HepG2 (cell line): ENCODE measurements around the gene AGPAT2. TPM values are rescaled to one million over a fixed set of nuclear protein-coding genes. Genes with fewer than 3 reads are reported as not detected.
A peak's percentile ranks its signal among the peaks of the same experiment; 100 is the strongest.

Experiments used
- ADNP ChIP-seq: sonication (generic); formaldehyde crosslinking; IDR thresholded peaks from 2 replicates; pipeline ENCODE4 v1.4.0; 2020; ENCODE audit warnings: missing genetic modification reagents
- AGO2 ChIP-seq: fragments of 200-400 bp; formaldehyde crosslinking; optimal IDR thresholded peaks from 2 replicates; pipeline ENCODE3; 2017; ENCODE audit warnings: mild to moderate bottlenecking, low read depth, low read length, moderate library complexity
- DR1 ChIP-seq: sonication (generic); formaldehyde crosslinking; IDR thresholded peaks from 2 replicates; pipeline ENCODE4 v1.8.0; 2021; ENCODE audit warnings: mild to moderate bottlenecking, missing genetic modification reagents, inconsistent platforms
- E2F2 ChIP-seq: sonication (generic); formaldehyde crosslinking; IDR thresholded peaks from 2 replicates; pipeline ENCODE4 v1.4.0; 2020; ENCODE audit warnings: missing genetic modification reagents, borderline replicate concordance
- GTF2F1 ChIP-seq: fragments of 150-350 bp; IDR thresholded peaks from 2 replicates; pipeline ENCODE4 v1.6.1; 2014; ENCODE audit warnings: low read length
- HNF1A ChIP-seq, 2 experiments: sonication (generic) in 1 of 2; formaldehyde crosslinking in 1 of 2; IDR thresholded peaks; 2 replicates each; pipeline versions ENCODE4 v1.4.0 to v1.6.1; 2016 to 2020; ENCODE audit warnings: borderline replicate concordance in 1 of 2, low read depth in 1 of 2, mild to moderate bottlenecking in 1 of 2, missing genetic modification reagents in 1 of 2
- POLR2AphosphoS5 ChIP-seq: IDR thresholded peaks from 2 replicates; pipeline ENCODE4 v1.6.1; 2012; ENCODE audit warnings: low read depth, low read length
- PRMT3 ChIP-seq: sonication (generic); formaldehyde crosslinking; IDR thresholded peaks from 2 replicates; pipeline ENCODE4 v1.8.1; 2022; ENCODE audit warnings: low read depth, mild to moderate bottlenecking, moderate library complexity, missing genetic modification reagents, borderline replicate concordance
- RBAK ChIP-seq: sonication (generic); formaldehyde crosslinking; IDR thresholded peaks from 2 replicates; pipeline ENCODE4 v1.5.1; 2020; ENCODE audit warnings: mild to moderate bottlenecking, missing genetic modification reagents
- RBM22 ChIP-seq: fragments of 200-400 bp; formaldehyde crosslinking; optimal IDR thresholded peaks from 2 replicates; pipeline ENCODE3; 2017; ENCODE audit warnings: mild to moderate bottlenecking, low read length, moderate library complexity
- TAF1 ChIP-seq: sonication (generic); formaldehyde crosslinking; IDR thresholded peaks from 2 replicates; pipeline ENCODE4 v1.4.0; 2020; ENCODE audit warnings: missing genetic modification reagents
- TEAD2 ChIP-seq: sonication (generic); formaldehyde crosslinking; IDR thresholded peaks from 2 replicates; pipeline ENCODE4 v1.9.0; 2021; ENCODE audit warnings: missing genetic modification reagents
- ZEB1 ChIP-seq: IDR thresholded peaks from 2 replicates; pipeline ENCODE4 v1.6.1; 2012; ENCODE audit warnings: mild to moderate bottlenecking, low read depth, inconsistent platforms; ENCODE audit not compliant: insufficient replicate concordance
- ZNF275 ChIP-seq: sonication (generic); formaldehyde crosslinking; IDR thresholded peaks from 2 replicates; pipeline ENCODE4 v1.8.0; 2022; ENCODE audit warnings: missing genetic modification reagents, mild to moderate bottlenecking, inconsistent platforms, borderline replicate concordance
- ZNF280B ChIP-seq: sonication (generic); formaldehyde crosslinking; IDR thresholded peaks from 2 replicates; pipeline ENCODE4 v1.5.0; 2020; ENCODE audit warnings: missing genetic modification reagents, mild to moderate bottlenecking, borderline replicate concordance
- ZNF343 ChIP-seq: sonication (generic); formaldehyde crosslinking; IDR thresholded peaks from 2 replicates; pipeline ENCODE4 v1.4.0; 2020; ENCODE audit warnings: mild to moderate bottlenecking, missing genetic modification reagents
- ZNF350 ChIP-seq: sonication (generic); formaldehyde crosslinking; IDR thresholded peaks from 2 replicates; pipeline ENCODE4 v1.4.0; 2020; ENCODE audit warnings: mild to moderate bottlenecking, low read depth, missing genetic modification reagents, borderline replicate concordance
- ZNF513 ChIP-seq: sonication (generic); formaldehyde crosslinking; conservative IDR thresholded peaks from 2 replicates; pipeline ENCODE4 v1.5.0; 2020; ENCODE audit warnings: missing genetic modification reagents
- ZNF839 ChIP-seq: sonication (generic); formaldehyde crosslinking; IDR thresholded peaks from 2 replicates; pipeline ENCODE4 v1.4.0; 2020; ENCODE audit warnings: missing genetic modification reagents, mild to moderate bottlenecking, borderline replicate concordance
- polyA plus RNA-seq, 8 experiments: library from polyadenylated mRNA; depleted of rRNA in 3 of 8; stranded (reverse) in 7 of 8; unstranded in 1 of 8; fragments of >200 nt; fragmentation: Illumina TruSeq in 4 of 8; extraction: Trizol in 4 of 8; gene quantifications; 2 replicates each; pipeline versions ENCODE4 v1.2.1 to v1.2.3, GENCODE V29; 2011 to 2016; ENCODE audit warnings: low read depth in 4 of 8, missing spikeins in 1 of 8, mixed read lengths in 1 of 8; ENCODE audit not compliant: insufficient read depth in 1 of 8
- total RNA-seq, 5 experiments: library from RNA; depleted of rRNA; stranded (reverse); fragments of >200 nt; fragmentation: Illumina TruSeq; extraction: Trizol; gene quantifications; 2 replicates each; pipeline ENCODE4 v1.2.3, GENCODE V29; 2016; ENCODE audit warnings: low read depth in 1 of 5

AGPAT2 gene
- total and polyA plus RNA-seq, 2 of the 13 experiments (the other 11 are each of a cell fraction or from before 2014, with no cell fraction given), result 3.9 to 25.8 TPM

- TF ChIP-seq ZNF343 (CRISPR knock-in tag) (no peak), TAF1 (CRISPR knock-in tag) (no peak), RBM22 (no peak), ZEB1 (peak; percentile 98), POLR2AphosphoS5 (no peak), ZNF839 (CRISPR knock-in tag) (no peak), E2F2 (CRISPR knock-in tag) (no peak), GTF2F1 (no peak), PRMT3 (CRISPR knock-in tag) (no peak), TEAD2 (CRISPR knock-in tag) (no peak), AGO2 (no peak), HNF1A (IDR thresholded peaks at IDR 0.05; ENCODE audit: low read depth) (peak; percentile 57; the same call in 1 of the 2 replicates), HNF1A (CRISPR knock-in tag; IDR thresholded peaks at IDR 0.05; ENCODE audit: borderline replicate concordance) (0 out of 2 replicates have a peak, but pooled peaks have one; percentile 63), DR1 (CRISPR knock-in tag) (no peak), ADNP (CRISPR knock-in tag) (no peak), ZNF350 (CRISPR knock-in tag) (peak; percentile 42; the same call in 1 of the 2 replicates), RBAK (CRISPR knock-in tag) (peak; percentile 58), ZNF275 (no peak), ZNF280B (CRISPR knock-in tag) (no peak; the same call in 1 of the 2 replicates), ZNF513 (no peak)
Observed at GRCh38 chr9:136693490-136694162, 6.4 kb upstream of the AGPAT2 start (continued).
